ENCODE data around the gene ALDH9A1. TPM values are rescaled to one million over a fixed set of nuclear protein-coding genes. Genes with fewer than 3 reads are reported as not detected.
A peak's percentile ranks its signal among the peaks of the same experiment; 100 is the strongest.

Gene ALDH9A1
- total RNA-seq, 1 donor from 2014 or later: 58.0 TPM

- H3K36me3 ChIP-seq: no peaks in the 10 kb centered on the region
- TF ChIP-seq, protein P1, sequence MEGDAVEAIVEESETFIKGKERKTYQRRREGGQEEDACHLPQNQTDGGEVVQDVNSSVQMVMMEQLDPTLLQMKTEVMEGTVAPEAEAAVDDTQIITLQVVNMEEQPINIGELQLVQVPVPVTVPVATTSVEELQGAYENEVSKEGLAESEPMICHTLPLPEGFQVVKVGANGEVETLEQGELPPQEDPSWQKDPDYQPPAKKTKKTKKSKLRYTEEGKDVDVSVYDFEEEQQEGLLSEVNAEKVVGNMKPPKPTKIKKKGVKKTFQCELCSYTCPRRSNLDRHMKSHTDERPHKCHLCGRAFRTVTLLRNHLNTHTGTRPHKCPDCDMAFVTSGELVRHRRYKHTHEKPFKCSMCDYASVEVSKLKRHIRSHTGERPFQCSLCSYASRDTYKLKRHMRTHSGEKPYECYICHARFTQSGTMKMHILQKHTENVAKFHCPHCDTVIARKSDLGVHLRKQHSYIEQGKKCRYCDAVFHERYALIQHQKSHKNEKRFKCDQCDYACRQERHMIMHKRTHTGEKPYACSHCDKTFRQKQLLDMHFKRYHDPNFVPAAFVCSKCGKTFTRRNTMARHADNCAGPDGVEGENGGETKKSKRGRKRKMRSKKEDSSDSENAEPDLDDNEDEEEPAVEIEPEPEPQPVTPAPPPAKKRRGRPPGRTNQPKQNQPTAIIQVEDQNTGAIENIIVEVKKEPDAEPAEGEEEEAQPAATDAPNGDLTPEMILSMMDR (IDR thresholded peaks at IDR 0.05): no peak
- intact Hi-C loops (cut with DNase I): loop anchor here (1.0 kb wide), 1 partner anchor 196 kb away; no protein-coding TSS in a partner anchor
- H3K4me1 ChIP-seq: peaks cover 3 to 36% of the 10 kb centered on the region in 2 donors
- peak overlapping the region; percentile 90 to 91 for H3K27ac ChIP-seq
- H3K9me3 ChIP-seq: no peaks in the 10 kb centered on the region
- H3K4me3 ChIP-seq: peak overlapping the region; percentile 71 to 90
- H3K27me3 ChIP-seq: no peaks in the 10 kb centered on the region
- DNase-seq (ENCODE audit: low spot score in 2 of 2): no peak
Measured at GRCh38 chr1:165632491-165632890, 65.9 kb downstream of the ALDH9A1 start.

- H3K4me1 ChIP-seq: peaks cover 3 to 32% of the 10 kb centered on the region in 2 donors
- peak overlapping the region; percentile 71 to 90 for H3K4me3 ChIP-seq
- DNase-seq (ENCODE audit: low spot score in 2 of 2): no peak
- H3K27me3 ChIP-seq: no peaks in the 10 kb centered on the region
- H3K9me3 ChIP-seq: no peaks in the 10 kb centered on the region
- intact Hi-C loops (cut with DNase I): loop anchor here (1.0 kb wide), 1 partner anchor 196 kb away; no protein-coding TSS in a partner anchor
- H3K36me3 ChIP-seq: no peaks in the 10 kb centered on the region
- TF ChIP-seq, protein P1 (IDR thresholded peaks at IDR 0.05): no peak
- H3K27ac ChIP-seq: peak overlapping the region; percentile 90 to 91
Measured at GRCh38 chr1:165632152-165632469, 66.3 kb downstream of the ALDH9A1 start.

- TF ChIP-seq, protein P1 (IDR thresholded peaks at IDR 0.05): peak in 1 of 3 experiments; percentile 12
- Histone ChIP-seq H3K36me3 (no peaks in the 10 kb centered on the region), H3K27ac (peak overlapping the region; percentile 90 to 91), H3K27me3 (no peaks in the 10 kb centered on the region), H3K4me1 (peaks cover 3 to 26% of the 10 kb centered on the region in 2 donors), H3K4me3 (peak overlapping the region; percentile 71 to 90), H3K9me3 (no peaks in the 10 kb centered on the region)
- intact Hi-C loops (cut with DNase I): loop anchor here (1.0 to 2.0 kb wide), 4 partner anchors 67 to 267 kb away; partner anchors contain the start of genes ALDH9A1 and TMCO1
- peak; percentile 31 to 81 for DNase-seq (ENCODE audit: low spot score in 2 of 2)
Measured at GRCh38 chr1:165631342-165632151, 66.8 kb downstream of the ALDH9A1 start.

DNA sequence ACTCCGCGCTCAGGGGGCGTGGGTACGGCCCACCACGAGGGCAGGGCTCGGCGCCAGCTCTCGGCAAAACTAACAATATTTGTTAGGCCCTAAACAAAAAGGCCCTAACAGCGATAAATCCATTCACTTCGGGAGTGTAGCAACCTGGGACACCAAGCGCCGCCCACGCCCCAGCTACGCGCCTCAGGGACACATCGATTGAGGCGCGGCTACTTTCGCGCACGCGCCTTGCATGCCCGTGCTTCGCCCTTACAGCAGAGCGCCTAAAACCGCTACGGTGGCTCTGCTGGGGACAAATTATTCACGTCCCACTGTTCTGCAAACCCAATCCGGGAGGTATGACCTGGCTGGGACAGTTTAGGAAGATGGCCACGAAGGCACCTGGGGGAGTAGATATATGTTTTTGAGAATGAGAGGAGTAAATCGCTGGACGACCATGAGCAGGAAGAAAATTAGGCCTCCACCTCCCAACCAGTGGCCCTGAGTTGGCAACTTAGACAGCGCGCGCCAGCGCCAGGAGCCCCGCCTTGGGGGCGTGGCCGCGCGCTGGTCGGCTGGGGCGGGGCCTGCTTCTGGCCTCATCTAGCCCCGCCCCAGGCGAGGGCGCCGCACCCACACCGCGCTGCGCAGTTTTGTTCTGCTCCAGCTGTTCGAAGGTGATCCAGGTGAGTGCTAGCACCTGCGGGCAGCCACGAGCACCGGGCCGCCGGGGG, 67.6 kb downstream of the ALDH9A1 start, which contains the start of gene MGST3:
Gene MGST3 (plus strand): TSS at position 606 of the 713 bp plus-strand sequence. CDS start 18,614 bp downstream, outside the sequence.
- DNase-seq (ENCODE audit: low spot score in 2 of 2): peak; percentile 80 to 98
- Histone ChIP-seq H3K9me3 (no peaks in the 10 kb centered on the region), H3K36me3 (no peaks in the 10 kb centered on the region), H3K4me1 (peaks cover 3 to 20% of the 10 kb centered on the region in 2 donors), H3K27ac (peak within 1 kb of the TSS; percentile 90 to 91), H3K27me3 (no peaks in the 10 kb centered on the region), H3K4me3 (peak within 1 kb of the TSS; percentile 71 to 90)
- intact Hi-C loops (cut with DNase I): loop anchor here (1.0 to 2.0 kb wide), 4 partner anchors 32 to 268 kb away; partner anchors contain the start of genes ALDH9A1 and TMCO1
- TF ChIP-seq, protein P1 (IDR thresholded peaks at IDR 0.05): no peak

GRCh38 chr1:165629848-165630628, 68.3 kb downstream of the ALDH9A1 start:
- intact Hi-C loops (cut with DNase I): loop anchor here (1.0 to 2.0 kb wide), 3 partner anchors 32 to 269 kb away; partner anchors contain the start of gene TMCO1
- TF ChIP-seq, protein P1 (IDR thresholded peaks at IDR 0.05): no peak
- Histone ChIP-seq H3K4me3 (peak overlapping the region; percentile 71 to 90), H3K4me1 (peaks cover 3 to 20% of the 10 kb centered on the region in 2 donors), H3K9me3 (no peaks in the 10 kb centered on the region), H3K27me3 (no peaks in the 10 kb centered on the region), H3K27ac (peak overlapping the region; percentile 90 to 91), H3K36me3 (no peaks in the 10 kb centered on the region)
- DNase-seq (ENCODE audit: low spot score in 2 of 2): no peak

All from ascending aorta (tissue), 2 donors.